ENCODE data around the gene FILIP1L.
A peak's percentile ranks its signal among the peaks of the same experiment; 100 is the strongest.

FILIP1L gene

DNA sequence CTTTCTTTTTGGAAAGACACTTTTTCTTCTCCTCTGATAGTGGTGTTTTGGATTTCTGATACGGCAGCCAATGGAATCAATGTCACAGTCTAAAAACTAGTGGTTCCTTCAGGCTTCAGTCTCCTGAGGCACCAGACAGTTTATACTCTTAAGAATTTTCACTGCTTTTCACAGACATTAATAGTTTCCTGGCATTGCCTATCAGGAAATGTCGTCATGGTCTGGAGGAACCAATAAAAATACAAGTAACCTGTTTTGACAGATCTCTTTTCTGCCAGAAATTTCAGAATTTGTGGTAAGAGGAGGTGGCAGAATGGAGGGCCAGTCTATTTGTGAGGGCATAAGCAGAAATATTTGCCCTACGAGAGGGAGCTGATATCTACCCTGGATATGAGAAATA lies 44.8 kb downstream of the FILIP1L start:
- TF ChIP-seq, protein P1, sequence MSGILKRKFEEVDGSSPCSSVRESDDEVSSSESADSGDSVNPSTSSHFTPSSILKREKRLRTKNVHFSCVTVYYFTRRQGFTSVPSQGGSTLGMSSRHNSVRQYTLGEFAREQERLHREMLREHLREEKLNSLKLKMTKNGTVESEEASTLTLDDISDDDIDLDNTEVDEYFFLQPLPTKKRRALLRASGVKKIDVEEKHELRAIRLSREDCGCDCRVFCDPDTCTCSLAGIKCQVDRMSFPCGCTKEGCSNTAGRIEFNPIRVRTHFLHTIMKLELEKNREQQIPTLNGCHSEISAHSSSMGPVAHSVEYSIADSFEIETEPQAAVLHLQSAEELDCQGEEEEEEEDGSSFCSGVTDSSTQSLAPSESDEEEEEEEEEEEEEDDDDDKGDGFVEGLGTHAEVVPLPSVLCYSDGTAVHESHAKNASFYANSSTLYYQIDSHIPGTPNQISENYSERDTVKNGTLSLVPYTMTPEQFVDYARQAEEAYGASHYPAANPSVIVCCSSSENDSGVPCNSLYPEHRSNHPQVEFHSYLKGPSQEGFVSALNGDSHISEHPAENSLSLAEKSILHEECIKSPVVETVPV (CRISPR knock-in tag; IDR thresholded peaks at IDR 0.05) = no peak
- TF ChIP-seq, protein P2, sequence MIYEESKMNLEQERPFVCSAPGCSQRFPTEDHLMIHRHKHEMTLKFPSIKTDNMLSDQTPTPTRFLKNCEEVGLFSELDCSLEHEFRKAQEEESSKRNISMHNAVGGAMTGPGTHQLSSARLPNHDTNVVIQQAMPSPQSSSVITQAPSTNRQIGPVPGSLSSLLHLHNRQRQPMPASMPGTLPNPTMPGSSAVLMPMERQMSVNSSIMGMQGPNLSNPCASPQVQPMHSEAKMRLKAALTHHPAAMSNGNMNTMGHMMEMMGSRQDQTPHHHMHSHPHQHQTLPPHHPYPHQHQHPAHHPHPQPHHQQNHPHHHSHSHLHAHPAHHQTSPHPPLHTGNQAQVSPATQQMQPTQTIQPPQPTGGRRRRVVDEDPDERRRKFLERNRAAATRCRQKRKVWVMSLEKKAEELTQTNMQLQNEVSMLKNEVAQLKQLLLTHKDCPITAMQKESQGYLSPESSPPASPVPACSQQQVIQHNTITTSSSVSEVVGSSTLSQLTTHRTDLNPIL (CRISPR knock-in tag; IDR thresholded peaks at IDR 0.05; ENCODE audit: low read depth) = no peak
- TF ChIP-seq, protein P3, sequence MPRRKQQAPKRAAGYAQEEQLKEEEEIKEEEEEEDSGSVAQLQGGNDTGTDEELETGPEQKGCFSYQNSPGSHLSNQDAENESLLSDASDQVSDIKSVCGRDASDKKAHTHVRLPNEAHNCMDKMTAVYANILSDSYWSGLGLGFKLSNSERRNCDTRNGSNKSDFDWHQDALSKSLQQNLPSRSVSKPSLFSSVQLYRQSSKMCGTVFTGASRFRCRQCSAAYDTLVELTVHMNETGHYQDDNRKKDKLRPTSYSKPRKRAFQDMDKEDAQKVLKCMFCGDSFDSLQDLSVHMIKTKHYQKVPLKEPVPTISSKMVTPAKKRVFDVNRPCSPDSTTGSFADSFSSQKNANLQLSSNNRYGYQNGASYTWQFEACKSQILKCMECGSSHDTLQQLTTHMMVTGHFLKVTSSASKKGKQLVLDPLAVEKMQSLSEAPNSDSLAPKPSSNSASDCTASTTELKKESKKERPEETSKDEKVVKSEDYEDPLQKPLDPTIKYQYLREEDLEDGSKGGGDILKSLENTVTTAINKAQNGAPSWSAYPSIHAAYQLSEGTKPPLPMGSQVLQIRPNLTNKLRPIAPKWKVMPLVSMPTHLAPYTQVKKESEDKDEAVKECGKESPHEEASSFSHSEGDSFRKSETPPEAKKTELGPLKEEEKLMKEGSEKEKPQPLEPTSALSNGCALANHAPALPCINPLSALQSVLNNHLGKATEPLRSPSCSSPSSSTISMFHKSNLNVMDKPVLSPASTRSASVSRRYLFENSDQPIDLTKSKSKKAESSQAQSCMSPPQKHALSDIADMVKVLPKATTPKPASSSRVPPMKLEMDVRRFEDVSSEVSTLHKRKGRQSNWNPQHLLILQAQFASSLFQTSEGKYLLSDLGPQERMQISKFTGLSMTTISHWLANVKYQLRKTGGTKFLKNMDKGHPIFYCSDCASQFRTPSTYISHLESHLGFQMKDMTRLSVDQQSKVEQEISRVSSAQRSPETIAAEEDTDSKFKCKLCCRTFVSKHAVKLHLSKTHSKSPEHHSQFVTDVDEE (CRISPR knock-in tag; IDR thresholded peaks at IDR 0.05) = no peak
- TF ChIP-seq ZNF8 (CRISPR knock-in tag; IDR thresholded peaks at IDR 0.05) (no peak), ZNF70 (CRISPR knock-in tag; IDR thresholded peaks at IDR 0.05) (no peak), GLIS3 (CRISPR knock-in tag; IDR thresholded peaks at IDR 0.05) (no peak), RARB (CRISPR knock-in tag; IDR thresholded peaks at IDR 0.05) (no peak), ARNTL (CRISPR knock-in tag; IDR thresholded peaks at IDR 0.05; ENCODE audit: borderline replicate concordance, low read depth) (no peak), ZFP3 (CRISPR knock-in tag; IDR thresholded peaks at IDR 0.05) (no peak), TOX (CRISPR knock-in tag; IDR thresholded peaks at IDR 0.05; ENCODE audit: borderline replicate concordance) (no peak), ZC3H10 (CRISPR knock-in tag; IDR thresholded peaks at IDR 0.05) (no peak)
- TF ChIP-seq, protein P4, sequence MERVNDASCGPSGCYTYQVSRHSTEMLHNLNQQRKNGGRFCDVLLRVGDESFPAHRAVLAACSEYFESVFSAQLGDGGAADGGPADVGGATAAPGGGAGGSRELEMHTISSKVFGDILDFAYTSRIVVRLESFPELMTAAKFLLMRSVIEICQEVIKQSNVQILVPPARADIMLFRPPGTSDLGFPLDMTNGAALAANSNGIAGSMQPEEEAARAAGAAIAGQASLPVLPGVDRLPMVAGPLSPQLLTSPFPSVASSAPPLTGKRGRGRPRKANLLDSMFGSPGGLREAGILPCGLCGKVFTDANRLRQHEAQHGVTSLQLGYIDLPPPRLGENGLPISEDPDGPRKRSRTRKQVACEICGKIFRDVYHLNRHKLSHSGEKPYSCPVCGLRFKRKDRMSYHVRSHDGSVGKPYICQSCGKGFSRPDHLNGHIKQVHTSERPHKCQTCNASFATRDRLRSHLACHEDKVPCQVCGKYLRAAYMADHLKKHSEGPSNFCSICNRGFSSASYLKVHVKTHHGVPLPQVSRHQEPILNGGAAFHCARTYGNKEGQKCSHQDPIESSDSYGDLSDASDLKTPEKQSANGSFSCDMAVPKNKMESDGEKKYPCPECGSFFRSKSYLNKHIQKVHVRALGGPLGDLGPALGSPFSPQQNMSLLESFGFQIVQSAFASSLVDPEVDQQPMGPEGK (CRISPR knock-in tag; IDR thresholded peaks at IDR 0.05; ENCODE audit: borderline replicate concordance) = no peak
- TF ChIP-seq, protein P5, sequence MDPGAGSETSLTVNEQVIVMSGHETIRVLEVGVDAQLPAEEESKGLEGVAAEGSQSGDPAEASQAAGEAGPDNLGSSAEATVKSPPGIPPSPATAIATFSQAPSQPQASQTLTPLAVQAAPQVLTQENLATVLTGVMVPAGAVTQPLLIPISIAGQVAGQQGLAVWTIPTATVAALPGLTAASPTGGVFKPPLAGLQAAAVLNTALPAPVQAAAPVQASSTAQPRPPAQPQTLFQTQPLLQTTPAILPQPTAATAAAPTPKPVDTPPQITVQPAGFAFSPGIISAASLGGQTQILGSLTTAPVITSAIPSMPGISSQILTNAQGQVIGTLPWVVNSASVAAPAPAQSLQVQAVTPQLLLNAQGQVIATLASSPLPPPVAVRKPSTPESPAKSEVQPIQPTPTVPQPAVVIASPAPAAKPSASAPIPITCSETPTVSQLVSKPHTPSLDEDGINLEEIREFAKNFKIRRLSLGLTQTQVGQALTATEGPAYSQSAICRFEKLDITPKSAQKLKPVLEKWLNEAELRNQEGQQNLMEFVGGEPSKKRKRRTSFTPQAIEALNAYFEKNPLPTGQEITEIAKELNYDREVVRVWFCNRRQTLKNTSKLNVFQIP (CRISPR knock-in tag; IDR thresholded peaks at IDR 0.05; ENCODE audit: borderline replicate concordance, low read depth) = no peak
- no peak for ATAC-seq

DNA sequence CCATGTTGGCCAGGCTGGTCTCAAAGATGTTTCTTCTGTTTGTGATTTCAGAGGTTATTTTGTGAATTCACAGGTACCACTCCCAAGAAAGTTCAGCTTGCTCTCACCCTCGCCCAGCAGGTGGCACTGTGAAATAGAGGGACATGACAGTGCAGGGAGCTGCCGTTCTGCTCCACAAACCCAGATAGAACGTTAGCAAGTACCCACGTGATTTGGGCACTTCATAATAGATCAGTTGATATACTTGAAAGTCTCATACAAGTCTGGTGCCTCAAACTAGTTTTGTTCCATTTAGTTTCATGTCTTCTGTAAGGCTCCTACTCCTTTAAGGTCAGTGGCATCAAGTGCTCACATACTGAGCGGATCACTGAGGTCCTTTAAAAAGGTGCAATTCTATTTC lies 45.5 kb downstream of the FILIP1L start:
- no peak for TF ChIP-seq GLIS3 (CRISPR knock-in tag; IDR thresholded peaks at IDR 0.05)
- no peak for TF ChIP-seq ESRRG (CRISPR knock-in tag; IDR thresholded peaks at IDR 0.05)
- TF ChIP-seq TCF4 (CRISPR knock-in tag; IDR thresholded peaks at IDR 0.05; ENCODE audit: borderline replicate concordance) = no peak
- no peak for TF ChIP-seq BACH2 (CRISPR knock-in tag; IDR thresholded peaks at IDR 0.05; ENCODE audit: borderline replicate concordance)
- no peak for TF ChIP-seq OSR1 (CRISPR knock-in tag; IDR thresholded peaks at IDR 0.05)
- no peak for TF ChIP-seq TOX (CRISPR knock-in tag; IDR thresholded peaks at IDR 0.05; ENCODE audit: borderline replicate concordance)
- no peak for TF ChIP-seq ZC3H10 (CRISPR knock-in tag; IDR thresholded peaks at IDR 0.05)
- no peak for TF ChIP-seq ISL1 (CRISPR knock-in tag; IDR thresholded peaks at IDR 0.05)
- no peak for TF ChIP-seq PPARA (CRISPR knock-in tag; IDR thresholded peaks at IDR 0.05; ENCODE audit: borderline replicate concordance)
- TF ChIP-seq ZFP30 (CRISPR knock-in tag; IDR thresholded peaks at IDR 0.05) = no peak
- peak; percentile 98 for ATAC-seq

DNA sequence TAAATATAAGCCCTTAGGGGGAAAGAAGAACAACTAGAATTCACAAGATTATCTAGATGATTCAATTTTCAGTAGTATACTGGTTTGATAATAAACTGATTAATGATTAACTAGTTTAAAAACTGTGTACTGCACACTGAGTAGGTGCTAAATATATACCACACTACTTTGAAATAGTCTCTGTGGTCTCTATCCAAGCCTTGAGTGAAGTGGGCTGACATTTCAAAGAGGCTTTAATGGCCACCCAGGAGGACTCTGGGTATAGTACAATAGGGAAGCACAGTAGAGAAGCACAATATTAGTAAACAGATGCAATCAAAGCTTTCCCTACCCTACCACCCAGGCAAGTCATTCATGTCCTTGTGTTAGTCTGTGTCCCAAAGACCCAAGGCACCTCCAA lies 46.7 kb downstream of the FILIP1L start:
- TF ChIP-seq TCF4 (CRISPR knock-in tag; IDR thresholded peaks at IDR 0.05; ENCODE audit: borderline replicate concordance) = no peak
- TF ChIP-seq BACH2 (CRISPR knock-in tag; IDR thresholded peaks at IDR 0.05; ENCODE audit: borderline replicate concordance) = no peak
- ATAC-seq = no peak
